Liver (tissue), 9 donors: Measurements from ENCODE around the gene INO80B. TPM values are rescaled to one million over a fixed set of nuclear protein-coding genes. Genes with fewer than 3 reads are reported as not detected.

Experiments
- DNase-seq: peaks from one replicate; pipeline ENCODE4 v3.0.0-alpha.2; 2017; ENCODE audit warnings: low spot score
- H3K27ac ChIP-seq, 2 donors: one replicate each; pipeline ENCODE4 v1.7.0; 2013; ENCODE audit warnings: inconsistent platforms in 2 of 2, low read length in 2 of 2, control low read depth in 1 of 2, low read depth in 1 of 2, mild to moderate bottlenecking in 1 of 2
- H3K27me3 ChIP-seq, 4 donors: one replicate each; pipeline versions ENCODE4 v1.6.1 to v1.7.0; 2013; ENCODE audit warnings: low read length in 3 of 4, inconsistent platforms in 1 of 4, mild to moderate bottlenecking in 1 of 4, moderate library complexity in 1 of 4; ENCODE audit not compliant: control insufficient read depth in 4 of 4, insufficient read depth in 4 of 4
- H3K36me3 ChIP-seq, 4 donors: one replicate each; pipeline versions ENCODE4 v1.6.1 to v1.7.0; 2013; ENCODE audit warnings: low read length in 3 of 4, mild to moderate bottlenecking in 3 of 4, low read depth in 1 of 4, moderate library complexity in 1 of 4; ENCODE audit not compliant: control insufficient read depth in 4 of 4, insufficient read depth in 3 of 4
- H3K4me1 ChIP-seq, 4 donors: one replicate each; pipeline versions ENCODE4 v1.6.1 to v1.7.0; 2013; ENCODE audit warnings: low read length in 3 of 4, mild to moderate bottlenecking in 3 of 4, moderate library complexity in 1 of 4; ENCODE audit not compliant: control insufficient read depth in 4 of 4, insufficient read depth in 4 of 4
- H3K4me3 ChIP-seq, 3 donors: one replicate each; pipeline versions ENCODE4 v1.6.1 to v1.7.0; 2013; ENCODE audit warnings: low read length in 3 of 3, control low read depth in 1 of 3, low read depth in 1 of 3, mild to moderate bottlenecking in 1 of 3
- H3K9ac ChIP-seq, 2 donors: one replicate each; pipeline ENCODE4 v1.7.0; 2013; ENCODE audit warnings: low read length in 2 of 2, mild to moderate bottlenecking in 2 of 2, moderate library complexity in 2 of 2, control low read depth in 1 of 2, low read depth in 1 of 2
- H3K9me3 ChIP-seq, 4 donors: one replicate each; pipeline versions ENCODE4 v1.6.1 to v1.7.0; 2013; ENCODE audit warnings: low read length in 3 of 4; ENCODE audit not compliant: control insufficient read depth in 4 of 4
- ATF3 ChIP-seq: IDR thresholded peaks from 2 replicates; pipeline ENCODE4 v1.6.1; 2016; ENCODE audit warnings: antibody characterized with exemption
- CTCF ChIP-seq: fragments of 150-350 bp; IDR thresholded peaks from 2 replicates; pipeline ENCODE4 v1.5.1; 2017; ENCODE audit warnings: improper control_type of control experiment, low read depth, low read length; ENCODE audit not compliant: missing input control
- EGR1 ChIP-seq, 2 donors: IDR thresholded peaks; 2 replicates each; pipeline ENCODE4 v1.6.1; 2016 to 2018; ENCODE audit warnings: antibody characterized with exemption in 2 of 2, low read depth in 2 of 2
- FOXA1 ChIP-seq: IDR thresholded peaks from 2 replicates; pipeline ENCODE4 v1.6.1; 2016; ENCODE audit warnings: antibody characterized with exemption
- FOXA2 ChIP-seq: IDR thresholded peaks from 2 replicates; pipeline ENCODE4 v1.6.1; 2016; ENCODE audit warnings: antibody characterized with exemption
- GABPA ChIP-seq, 2 donors: IDR thresholded peaks in 1 of 2; conservative IDR thresholded peaks in 1 of 2; 2 replicates each; pipeline ENCODE4 v1.6.1; 2016; ENCODE audit warnings: antibody characterized with exemption in 2 of 2, mild to moderate bottlenecking in 1 of 2, moderate library complexity in 1 of 2
- HNF4A ChIP-seq, 2 donors: conservative IDR thresholded peaks; 2 replicates each; pipeline ENCODE4 v1.6.1; 2016; ENCODE audit warnings: antibody characterized with exemption in 2 of 2, mild to moderate bottlenecking in 2 of 2
- HNF4G ChIP-seq: IDR thresholded peaks from 2 replicates; pipeline ENCODE4 v1.6.1; 2016; ENCODE audit warnings: antibody characterized with exemption
- JUND ChIP-seq, 2 donors: IDR thresholded peaks; 2 replicates each; pipeline ENCODE4 v1.6.1; 2016; ENCODE audit warnings: antibody characterized with exemption in 2 of 2
- MAX ChIP-seq: IDR thresholded peaks from 2 replicates; pipeline ENCODE4 v1.6.1; 2016; ENCODE audit warnings: antibody characterized with exemption
- NR2F2 ChIP-seq: IDR thresholded peaks from 2 replicates; pipeline ENCODE4 v1.6.1; 2016; ENCODE audit warnings: antibody characterized with exemption
- RAD21 ChIP-seq, 2 donors: IDR thresholded peaks; 2 replicates each; pipeline ENCODE4 v1.6.1; 2016; ENCODE audit warnings: antibody characterized with exemption in 2 of 2, mild to moderate bottlenecking in 2 of 2
- REST ChIP-seq: IDR thresholded peaks from 2 replicates; pipeline ENCODE4 v1.6.1; 2016; ENCODE audit warnings: antibody characterized with exemption, mild to moderate bottlenecking
- RXRA ChIP-seq, 2 donors: IDR thresholded peaks; 2 replicates each; pipeline ENCODE4 v1.6.1; 2017 to 2018; ENCODE audit warnings: antibody characterized with exemption in 2 of 2, mild to moderate bottlenecking in 1 of 2
- SP1 ChIP-seq: IDR thresholded peaks from 2 replicates; pipeline ENCODE4 v1.6.1; 2018; ENCODE audit warnings: antibody characterized with exemption, mild to moderate bottlenecking
- TAF1 ChIP-seq: conservative IDR thresholded peaks from 2 replicates; pipeline ENCODE4 v1.6.1; 2016; ENCODE audit warnings: antibody characterized with exemption, mild to moderate bottlenecking
- YY1 ChIP-seq: IDR thresholded peaks from 2 replicates; pipeline ENCODE4 v1.6.1; 2016; ENCODE audit warnings: antibody characterized with exemption, mild to moderate bottlenecking
- ZBTB33 ChIP-seq: IDR thresholded peaks from 2 replicates; pipeline ENCODE4 v1.6.1; 2016; ENCODE audit warnings: antibody characterized with exemption
- WGBS: extraction: QIAGEN DNeasy Blood & Tissue Kit; methylation state at CpG from one replicate; pipeline ENCODE4 v1.1.7; 2013; 5-methylcytosine and 5-hydroxymethylcytosine counted together
- polyA plus RNA-seq, 2 donors: library from polyadenylated mRNA; stranded (reverse) in 1 of 2; unstranded in 1 of 2; fragments of 200-250 nt in 1 of 2; fragments of >200 nt in 1 of 2; fragmentation: Nextera tagmentation in 1 of 2; extraction: Ambion mirVana in 1 of 2; gene quantifications; one replicate each; pipeline versions ENCODE4 v1.2.1 to v1.2.3, GENCODE V29; 2013 to 2015
- total RNA-seq, 2 donors: library from RNA; depleted of rRNA; stranded (reverse); fragments of >200 nt; gene quantifications; one replicate each; pipeline ENCODE4 v1.2.3, GENCODE V29; 2014
- donor health status: healthy.
- donor health status: healthy.
- donor health status: healthy.
- donor health status: healthy.
- donor health status: healthy.

INO80B gene
- total and polyA plus RNA-seq, 4 donors = 2.7 to 14.8 (median 10.5) TPM

GRCh38 chr2:74417763-74418162 is 37.1 kb upstream of the INO80B start:
- Histone ChIP-seq H3K9ac (no peak overlapping the region), H3K36me3 (no peaks in the 10 kb centered on the region), H3K27ac (no peak overlapping the region), H3K9me3 (no peaks in the 10 kb centered on the region), H3K4me3 (no peak overlapping the region), H3K27me3 (peaks cover 0 to 7% (median 0%) of the 10 kb centered on the region in 4 donors), H3K4me1 (peaks cover 7 to 23% (median 19%) of the 10 kb centered on the region in 4 donors)
- no peak for TF ChIP-seq EGR1 (IDR thresholded peaks at IDR 0.05; ENCODE audit: low read depth in 2 of 2)
- TF ChIP-seq RXRA (IDR thresholded peaks at IDR 0.05) = no peak
- TF ChIP-seq FOXA2 = no peak
- no peak for TF ChIP-seq HNF4G
- TF ChIP-seq JUND (IDR thresholded peaks at IDR 0.05) = no peak
- no peak for TF ChIP-seq CTCF
- no peak for TF ChIP-seq REST
- TF ChIP-seq HNF4A (conservative IDR thresholded peaks at IDR 0.05) = no peak
- no peak for TF ChIP-seq MAX
- TF ChIP-seq FOXA1 = no peak
- TF ChIP-seq YY1 = no peak
- no peak for TF ChIP-seq SP1
- no peak for TF ChIP-seq GABPA (IDR thresholded peaks at IDR 0.05 in 1 of 2, conservative IDR thresholded peaks at IDR 0.05 in 1 of 2)
- no peak for TF ChIP-seq ATF3
- no peak for TF ChIP-seq NR2F2
- no peak for TF ChIP-seq TAF1
- no peak for TF ChIP-seq ZBTB33
- TF ChIP-seq RAD21 (IDR thresholded peaks at IDR 0.05) = no peak
- WGBS = 87% methylated on average over 6 of the region's 6 CpGs
- no peak for DNase-seq
